Measurements from ENCODE around the gene HIVEP2. TPM values are rescaled to one million over a fixed set of nuclear protein-coding genes. Genes with fewer than 3 reads are reported as not detected.

HIVEP2 gene
- total RNA-seq, 1 experiment from 2014 or later: 9.1 TPM

- ATAC-seq: no peak
- ChIA-PET POLR2A (ENCODE audit: unreplicated experiment) (no interaction called here), CTCF (interaction anchor here (0.7 to 1.6 kb wide), 2 partner anchors 89 to 246 kb away, joined by 3 to 8 read pairs; no protein-coding TSS in a partner anchor)
- H3K27me3 ChIP-seq (ENCODE audit: low read length): no peaks in the 10 kb centered on the region
- BruUV-seq (replicated peaks): no TSS peak
- peak overlapping the region; percentile 94 for H3K4me3 ChIP-seq (ENCODE audit: low read length)
- peaks cover 75% of the 10 kb centered on the region for H3K79me2 ChIP-seq (ENCODE audit: low read length)
- peak overlapping the region; percentile 100; the same call in 1 of the 2 replicates for H3K9ac ChIP-seq (ENCODE audit: low read length)
- H3K36me3 ChIP-seq (ENCODE audit: low read depth, low read length): no peaks in the 10 kb centered on the region
- H4K20me1 ChIP-seq (ENCODE audit: low read length): peaks cover 20% of the 10 kb centered on the region
- peaks cover 24% of the 10 kb centered on the region for H3K4me1 ChIP-seq (ENCODE audit: insufficient read depth, low read length)
- H3K27ac ChIP-seq (ENCODE audit: low read length): peak overlapping the region; percentile 76
- TF ChIP-seq CTCF (conservative IDR thresholded peaks at IDR 0.05; ENCODE audit: low read depth, low read length) (peak; percentile 59), EZH2phosphoT487 (IDR thresholded peaks at IDR 0.05; ENCODE audit: borderline replicate concordance, low read length) (no peak)
- intact Hi-C loops (cut with micrococcal nuclease): loop anchor here (5.0 to 10.0 kb wide), 4 partner anchors 41 to 468 kb away; no protein-coding TSS in a partner anchor
- H2AFZ ChIP-seq (ENCODE audit: low read length): no peak overlapping the region
- peak; percentile 75 for DNase-seq
- H3K4me2 ChIP-seq (ENCODE audit: low read length): peak overlapping the region; percentile 89
- H3K9me2 ChIP-seq (replicated peaks; ENCODE audit: low read length): no peaks in the 10 kb centered on the region
- no peaks in the 10 kb centered on the region for H3K9me3 ChIP-seq (ENCODE audit: low read length)
- no peaks in the 10 kb centered on the region for H3F3A ChIP-seq (ENCODE audit: low read length, unreplicated experiment)
These were observed 2.2 kb downstream of the HIVEP2 start for GRCh38 chr6:142942805-142943227.

GRCh38 chr6:142942238-142942637 lies 2.7 kb downstream of the HIVEP2 start:
- ATAC-seq (no peak), DNase-seq (no peak)
- ChIA-PET POLR2A (ENCODE audit: unreplicated experiment) (no interaction called here), CTCF (interaction anchor here (0.7 to 1.6 kb wide), 2 partner anchors 89 to 246 kb away, joined by 3 to 8 read pairs; no protein-coding TSS in a partner anchor)
- H3K27me3 ChIP-seq (ENCODE audit: low read length): no peaks in the 10 kb centered on the region
- H4K20me1 ChIP-seq (ENCODE audit: low read length): peaks cover 20% of the 10 kb centered on the region
- intact Hi-C loops (cut with micrococcal nuclease): loop anchor here (5.0 to 10.0 kb wide), 4 partner anchors 40 to 467 kb away; no protein-coding TSS in a partner anchor
- peaks cover 81% of the 10 kb centered on the region for H3K79me2 ChIP-seq (ENCODE audit: low read length)
- H3K27ac ChIP-seq (ENCODE audit: low read length): no peak overlapping the region
- H3F3A ChIP-seq (ENCODE audit: low read length, unreplicated experiment): no peaks in the 10 kb centered on the region
- no TSS peak for BruUV-seq (replicated peaks)
- H2AFZ ChIP-seq (ENCODE audit: low read length): no peak overlapping the region
- no peak overlapping the region for H3K9ac ChIP-seq (ENCODE audit: low read length)
- peaks cover 24% of the 10 kb centered on the region for H3K4me1 ChIP-seq (ENCODE audit: insufficient read depth, low read length)
- peak overlapping the region; percentile 89 for H3K4me2 ChIP-seq (ENCODE audit: low read length)
- TF ChIP-seq EZH2 (IDR thresholded peaks at IDR 0.05; ENCODE audit: low read length, unreplicated experiment) (no peak), CTCF (conservative IDR thresholded peaks at IDR 0.05; ENCODE audit: low read depth, low read length) (no peak)
- H3K4me3 ChIP-seq (ENCODE audit: low read length): peak overlapping the region; percentile 51
- H3K9me3 ChIP-seq (ENCODE audit: low read length): no peaks in the 10 kb centered on the region
- H3K9me2 ChIP-seq (replicated peaks; ENCODE audit: low read length): no peaks in the 10 kb centered on the region
- H3K36me3 ChIP-seq (ENCODE audit: low read depth, low read length): no peaks in the 10 kb centered on the region

GRCh38 chr6:142941018-142941417 lies 4.0 kb downstream of the HIVEP2 start:
- Histone ChIP-seq H4K20me1 (ENCODE audit: low read length) (peaks cover 20% of the 10 kb centered on the region), H3F3A (ENCODE audit: low read length, unreplicated experiment) (no peaks in the 10 kb centered on the region), H3K79me2 (ENCODE audit: low read length) (peaks cover 93% of the 10 kb centered on the region), H3K4me3 (ENCODE audit: low read length) (no peak overlapping the region), H3K9ac (ENCODE audit: low read length) (no peak overlapping the region), H3K36me3 (ENCODE audit: low read depth, low read length) (no peaks in the 10 kb centered on the region), H3K27me3 (ENCODE audit: low read length) (no peaks in the 10 kb centered on the region), H3K27ac (ENCODE audit: low read length) (no peak overlapping the region), H2AFZ (ENCODE audit: low read length) (no peak overlapping the region), H3K9me2 (replicated peaks; ENCODE audit: low read length) (no peaks in the 10 kb centered on the region), H3K4me1 (ENCODE audit: insufficient read depth, low read length) (peaks cover 24% of the 10 kb centered on the region), H3K4me2 (ENCODE audit: low read length) (no peak overlapping the region), H3K9me3 (ENCODE audit: low read length) (no peaks in the 10 kb centered on the region)
- no TSS peak for BruUV-seq (replicated peaks)
- CTCF ChIA-PET: no interaction called here
- POLR2A ChIA-PET (ENCODE audit: unreplicated experiment): no interaction called here
- no peak for DNase-seq
- intact Hi-C loops (cut with micrococcal nuclease): loop anchor here (5.0 to 10.0 kb wide), 4 partner anchors 39 to 466 kb away; no protein-coding TSS in a partner anchor
- TF ChIP-seq CTCF (conservative IDR thresholded peaks at IDR 0.05; ENCODE audit: low read depth, low read length): no peak
- TF ChIP-seq EZH2phosphoT487 (IDR thresholded peaks at IDR 0.05; ENCODE audit: borderline replicate concordance, low read length): no peak
- no peak for TF ChIP-seq EZH2 (IDR thresholded peaks at IDR 0.05; ENCODE audit: low read length, unreplicated experiment)
- ATAC-seq: no peak

All from PC-3 (cell line).